GM04503 (cell line): ENCODE data around the gene PNKD.

ENCODE experiments used
- DNase-seq: peaks from one replicate; pipeline ENCODE4 v3.0.0-alpha.2; 2012; ENCODE audit warnings: low read depth

PNKD gene

DNA sequence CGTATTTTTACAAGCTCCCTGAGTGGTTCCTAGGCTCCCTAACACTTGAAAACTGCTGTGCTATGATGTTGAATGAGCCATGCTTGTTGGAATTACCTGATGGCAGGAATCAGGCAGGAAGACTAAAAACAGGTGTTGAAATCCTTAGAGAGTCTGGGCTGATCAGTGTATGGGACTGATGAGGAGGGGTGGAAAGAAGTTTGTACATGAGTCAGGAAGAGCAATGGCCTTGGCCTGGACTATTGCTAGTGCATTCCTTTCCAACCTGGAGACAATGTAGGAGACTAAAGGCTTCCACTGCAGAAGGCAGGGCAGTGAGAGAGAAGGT, 46.9 kb downstream of the PNKD start:
- DNase-seq: no peak

DNA sequence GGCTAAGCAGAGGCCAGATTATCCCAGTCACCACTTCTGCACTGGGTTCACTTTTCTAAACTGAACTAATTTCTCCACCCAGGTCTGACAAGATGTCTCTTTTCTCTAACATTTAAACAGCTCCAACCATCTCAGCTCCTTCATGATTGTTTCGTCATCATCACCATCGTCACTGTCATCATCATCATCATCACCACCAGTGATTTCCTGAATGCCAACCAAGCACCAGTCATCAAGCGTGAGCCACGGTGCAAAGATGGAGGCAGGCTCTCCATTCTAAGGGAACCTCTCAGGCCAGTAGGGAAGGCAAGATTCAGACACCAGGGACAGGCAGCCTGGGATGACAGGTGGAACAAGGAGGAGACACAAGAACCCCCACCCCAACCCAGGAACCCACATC, 47.5 kb downstream of the PNKD start:
- DNase-seq: no peak

DNA sequence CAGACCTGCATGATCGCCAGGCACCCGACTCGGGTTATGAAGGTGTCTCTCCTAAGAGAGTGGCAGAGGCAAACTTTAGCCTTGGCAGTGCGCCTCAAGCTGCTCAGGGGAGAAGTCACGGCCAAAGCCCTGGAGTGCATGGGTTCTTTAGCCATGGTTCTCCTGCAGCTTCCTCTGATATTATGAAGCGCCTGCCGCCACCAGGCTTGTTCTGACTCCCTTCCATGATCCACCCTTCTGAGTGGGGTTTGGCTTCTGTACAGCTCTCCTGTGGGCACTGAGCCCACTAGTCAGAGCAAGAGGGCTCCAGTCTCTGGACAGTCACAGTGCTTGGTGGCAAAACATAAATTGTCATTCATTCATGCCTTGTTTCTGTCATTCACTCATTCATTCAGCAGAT, 47.9 kb downstream of the PNKD start:
- DNase-seq: no peak

- no peak for DNase-seq
Observed at GRCh38 chr2:218319813-218320365, 49.6 kb downstream of the PNKD start.

DNA sequence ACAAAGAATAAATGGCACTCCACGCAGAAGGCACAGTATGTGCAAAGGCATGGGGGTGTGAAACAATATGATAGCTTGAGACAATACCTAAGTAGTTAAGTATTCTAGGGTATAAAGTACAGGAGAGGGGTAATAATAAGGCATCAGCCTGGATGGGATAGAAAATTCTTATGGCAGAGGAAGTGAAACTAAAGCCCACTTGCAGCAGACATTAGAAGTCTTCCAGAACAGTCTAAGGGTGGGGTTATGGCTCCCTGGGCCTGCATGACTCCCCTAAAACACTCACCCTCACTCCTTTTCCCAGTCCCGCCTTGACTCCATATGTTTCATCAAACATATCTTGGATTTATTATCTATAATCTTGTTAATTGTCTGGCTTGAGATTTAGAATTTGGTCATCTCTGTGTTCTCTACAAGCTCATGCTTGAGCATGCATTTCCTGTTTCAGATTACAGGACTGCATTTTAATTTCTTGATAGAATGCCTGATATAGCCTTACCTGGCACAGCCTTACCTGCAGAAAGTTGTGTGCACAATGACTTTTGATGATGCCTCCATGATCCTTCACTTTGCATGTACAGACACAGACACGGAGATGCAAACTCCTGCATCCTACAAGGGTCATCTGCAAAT, 50.5 kb downstream of the PNKD start:
- DNase-seq: no peak

DNA sequence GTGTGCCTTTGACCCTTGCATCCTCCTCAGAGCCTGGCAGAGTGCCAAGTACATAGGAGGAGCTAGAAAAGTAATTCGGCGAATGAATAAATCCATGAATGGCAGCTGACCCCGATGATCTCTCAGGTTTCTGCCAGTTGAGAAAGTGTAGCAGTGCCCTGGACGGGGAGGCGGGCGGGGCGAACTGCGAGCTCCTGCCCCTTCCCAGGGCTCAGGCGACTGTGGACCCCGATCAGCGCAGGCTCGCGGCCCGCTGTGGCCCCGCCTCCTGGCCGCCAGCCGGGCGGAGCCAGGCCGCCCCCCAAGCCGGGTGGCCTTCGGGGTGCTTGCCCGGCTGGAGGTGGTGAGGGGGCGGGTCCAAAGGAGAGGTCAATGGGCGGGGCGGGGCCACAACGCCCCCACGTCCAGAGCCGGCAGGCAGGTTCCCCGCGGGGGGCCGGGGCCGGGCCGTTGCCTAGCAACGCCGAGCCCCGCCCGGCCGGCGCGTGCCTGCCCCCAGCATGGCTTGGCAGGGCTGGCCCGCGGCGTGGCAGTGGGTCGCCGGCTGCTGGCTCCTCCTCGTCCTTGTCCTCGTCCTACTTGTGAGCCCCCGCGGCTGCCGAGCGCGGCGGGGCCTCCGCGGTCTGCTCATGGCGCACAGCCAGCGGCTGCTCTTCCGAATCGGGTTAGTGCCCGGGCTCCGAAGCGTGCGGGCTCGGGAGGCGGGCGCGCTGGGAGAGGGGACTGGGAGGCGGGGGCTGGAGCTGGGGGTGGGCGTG, 52.6 kb downstream of the PNKD start:
- DNase-seq: no peak

DNA sequence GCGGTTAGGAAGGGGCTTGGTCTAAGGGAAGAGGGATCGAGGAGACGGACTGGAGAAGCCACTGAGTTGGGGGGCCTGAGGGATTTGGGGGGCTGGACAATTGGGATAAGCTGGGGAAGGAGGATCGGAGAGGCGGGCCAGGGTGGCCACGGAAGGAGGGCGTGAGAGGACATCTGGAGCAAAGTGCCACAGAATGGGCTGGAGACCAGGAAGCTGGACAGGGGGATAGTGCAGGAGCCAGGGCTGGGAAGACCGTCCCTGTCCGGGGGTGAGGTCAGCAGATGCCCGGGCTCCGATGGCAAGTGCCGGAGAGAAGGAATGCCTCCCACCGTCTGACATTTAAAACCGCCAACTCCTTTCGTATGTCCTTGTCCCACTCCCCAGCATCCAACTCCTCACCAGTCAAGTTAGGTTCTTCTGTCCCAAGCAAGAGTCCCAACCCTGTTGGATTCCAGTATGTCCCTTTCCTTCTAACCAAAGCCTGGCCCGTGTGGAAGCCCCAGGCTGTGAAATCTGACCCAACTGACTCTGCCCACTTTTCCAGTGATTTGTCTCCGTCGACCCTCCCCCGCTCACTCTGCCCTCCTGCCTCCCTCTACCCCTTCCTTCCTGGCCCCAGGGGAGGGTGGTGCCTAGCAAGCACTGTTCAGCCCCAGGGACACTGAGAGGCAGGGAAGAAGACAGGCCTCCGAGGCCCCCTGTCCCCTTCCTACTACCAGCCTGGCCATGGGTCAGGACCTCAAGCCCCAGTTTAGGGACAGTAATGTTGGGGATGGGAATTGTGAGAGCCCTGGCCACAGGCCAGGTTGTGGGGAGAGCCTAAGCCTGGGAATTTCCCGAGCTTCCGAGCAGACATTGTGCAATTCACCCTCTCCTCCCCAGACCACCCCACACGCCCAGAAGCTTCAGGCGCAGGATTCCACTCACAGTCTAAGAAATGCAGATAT, 53.5 kb downstream of the PNKD start:
- peak; percentile 1 for DNase-seq

GRCh38 chr2:218325566-218326160, 55.3 kb downstream of the PNKD start:
- DNase-seq: no peak

- DNase-seq: no peak
Observed at GRCh38 chr2:218326315-218326714, 56.0 kb downstream of the PNKD start.

DNA sequence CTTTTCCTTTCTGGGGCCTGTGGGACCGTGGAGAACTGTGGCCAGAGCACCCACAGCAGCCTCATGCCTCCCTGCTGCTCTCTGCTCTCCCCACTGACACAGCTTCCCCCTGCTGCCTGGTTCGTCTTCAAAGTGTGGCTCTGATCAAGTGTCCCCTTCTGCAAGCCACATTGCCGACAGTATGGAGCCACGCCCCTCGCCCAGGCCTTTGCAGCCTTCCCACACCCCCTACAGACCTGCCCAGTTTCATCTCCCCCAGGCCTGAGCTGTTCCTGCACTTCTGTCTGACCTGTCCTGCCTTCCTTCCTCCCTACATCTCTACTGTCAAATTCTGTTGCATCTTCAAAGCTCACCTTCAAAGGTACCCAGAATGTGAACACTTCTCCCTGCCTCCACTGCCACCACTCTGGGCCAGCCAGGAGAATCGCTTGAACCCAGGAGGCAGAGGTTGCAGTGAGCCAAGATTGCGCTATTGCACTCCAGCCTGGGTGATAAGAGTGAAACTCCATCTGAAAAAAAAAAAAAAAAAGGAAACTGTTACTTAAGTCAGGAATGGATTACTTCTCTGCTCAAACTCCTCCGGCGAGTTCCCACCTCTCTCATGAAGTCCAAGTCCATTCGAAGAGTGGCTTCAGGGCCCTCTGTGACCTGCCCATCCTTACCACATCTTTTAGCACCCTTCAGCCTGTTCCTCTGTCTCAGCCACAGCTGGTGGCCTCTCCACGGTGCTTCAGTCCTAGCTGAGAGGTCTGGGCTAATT, 57.3 kb downstream of the PNKD start:
- no peak for DNase-seq

DNA sequence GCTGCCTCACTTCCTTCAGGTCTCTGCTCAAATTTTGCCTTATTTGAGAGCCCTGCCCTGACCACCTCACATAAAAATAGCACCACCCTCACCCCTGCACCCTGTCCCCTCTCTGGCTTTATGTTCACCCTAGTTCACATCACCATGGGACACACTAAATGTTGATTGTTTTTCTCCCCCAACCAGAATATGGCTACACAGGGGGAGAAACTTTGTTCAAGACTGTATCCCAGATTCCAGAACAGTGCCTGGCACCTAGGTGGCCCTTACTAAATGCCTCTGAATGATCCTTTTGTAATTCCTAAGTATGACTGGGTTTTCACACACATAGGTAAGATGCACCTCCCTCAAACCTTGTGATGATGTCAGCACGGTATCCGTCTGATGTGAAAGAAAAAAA, 58.0 kb downstream of the PNKD start:
- no peak for DNase-seq

DNA sequence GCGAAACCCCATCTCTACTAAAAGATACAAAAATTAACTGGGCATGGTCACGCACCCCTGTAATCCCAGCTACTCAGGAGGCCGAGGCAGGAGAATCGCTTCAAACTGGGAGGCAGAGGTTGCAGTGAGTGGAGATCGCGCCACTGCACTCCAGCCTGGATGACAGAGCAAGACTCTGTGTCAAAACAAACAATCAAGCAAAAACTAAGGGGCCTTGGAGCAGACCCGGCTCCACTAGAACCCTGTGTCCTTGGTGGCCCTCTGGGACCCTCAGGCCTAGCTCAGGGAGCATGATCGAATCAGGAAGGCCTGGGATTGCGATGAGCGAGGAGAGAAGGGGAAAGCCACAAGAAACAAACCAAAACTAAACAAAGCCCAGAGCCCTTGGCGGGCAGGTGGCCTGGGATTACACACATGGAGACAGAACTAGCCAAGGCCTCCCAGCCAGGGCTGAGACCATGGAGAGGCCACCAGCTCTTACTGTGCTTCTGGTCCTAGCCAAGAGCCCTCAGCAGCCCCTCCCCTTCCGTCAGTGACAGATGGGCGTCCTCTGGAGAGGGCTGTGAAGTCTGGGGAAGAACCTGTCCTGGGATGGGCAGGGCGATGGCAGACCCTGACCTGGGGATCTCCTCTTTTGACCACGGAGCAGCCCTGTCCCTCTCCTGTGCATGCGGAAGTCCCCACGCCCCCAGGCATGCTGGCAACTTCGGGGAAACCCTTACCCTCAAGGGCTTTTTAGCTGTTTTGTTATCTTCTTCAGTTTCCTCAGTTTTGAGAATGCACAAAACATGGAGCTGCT, 58.9 kb downstream of the PNKD start:
- no peak for DNase-seq

DNA sequence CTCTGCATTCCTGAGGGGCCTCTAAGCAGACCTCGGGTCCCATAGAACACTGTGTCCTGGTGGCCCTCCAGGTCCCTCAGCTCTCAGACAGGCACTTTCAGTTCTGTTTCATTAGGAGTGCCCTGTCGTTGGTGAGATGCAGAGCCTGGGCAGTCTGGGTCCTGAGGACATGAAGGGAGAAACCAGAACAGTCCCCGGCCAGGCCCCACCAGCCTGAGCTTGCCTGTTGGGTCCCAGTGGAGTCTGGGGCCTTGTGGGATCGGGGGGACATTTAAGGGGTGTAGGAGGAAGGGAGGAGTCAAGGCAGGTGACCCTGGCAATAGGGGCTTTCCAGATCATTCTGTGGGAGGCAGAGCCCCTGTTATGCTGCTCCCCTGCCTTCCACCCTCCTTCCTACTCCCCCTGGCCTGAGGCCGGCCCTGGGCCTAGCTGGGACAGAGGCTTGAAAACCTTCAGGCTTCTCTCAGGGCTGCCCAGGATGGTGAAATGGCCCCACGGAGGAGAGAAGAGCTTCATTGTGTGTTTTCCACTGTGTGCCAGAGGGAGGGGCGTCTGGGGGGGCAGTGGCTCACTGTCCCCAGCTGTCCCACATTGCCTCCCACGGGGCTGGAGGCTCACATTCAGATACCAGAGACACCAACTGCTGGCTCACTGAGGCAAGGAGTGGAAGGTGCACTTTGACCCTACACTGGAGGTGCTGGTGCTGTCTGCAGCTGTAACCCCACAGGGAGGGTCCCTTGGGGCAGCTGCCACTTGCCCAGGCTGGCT, 59.7 kb downstream of the PNKD start:
- DNase-seq: no peak

DNA sequence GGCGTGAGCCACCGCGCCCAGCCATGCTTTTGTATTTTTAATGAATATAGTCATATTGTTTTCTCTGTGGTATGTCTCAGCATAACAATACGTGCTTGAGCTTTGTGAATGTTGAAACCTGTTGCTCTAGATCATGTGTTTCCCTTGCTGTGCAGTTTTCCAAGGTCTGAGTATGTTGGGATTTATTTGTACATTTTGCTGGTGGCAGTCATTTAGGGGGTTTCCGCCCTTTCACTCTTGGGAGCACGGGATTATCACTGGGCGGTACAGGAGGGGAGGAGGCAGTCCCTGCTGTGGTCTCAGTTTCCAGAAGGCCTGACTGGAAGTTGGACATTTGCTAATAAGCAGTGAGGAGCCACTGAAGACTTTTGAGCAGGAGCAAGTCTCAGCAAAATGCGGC, 61.4 kb downstream of the PNKD start:
- DNase-seq: no peak

GRCh38 chr2:218332288-218332687, 62.0 kb downstream of the PNKD start:
- DNase-seq: no peak

DNA sequence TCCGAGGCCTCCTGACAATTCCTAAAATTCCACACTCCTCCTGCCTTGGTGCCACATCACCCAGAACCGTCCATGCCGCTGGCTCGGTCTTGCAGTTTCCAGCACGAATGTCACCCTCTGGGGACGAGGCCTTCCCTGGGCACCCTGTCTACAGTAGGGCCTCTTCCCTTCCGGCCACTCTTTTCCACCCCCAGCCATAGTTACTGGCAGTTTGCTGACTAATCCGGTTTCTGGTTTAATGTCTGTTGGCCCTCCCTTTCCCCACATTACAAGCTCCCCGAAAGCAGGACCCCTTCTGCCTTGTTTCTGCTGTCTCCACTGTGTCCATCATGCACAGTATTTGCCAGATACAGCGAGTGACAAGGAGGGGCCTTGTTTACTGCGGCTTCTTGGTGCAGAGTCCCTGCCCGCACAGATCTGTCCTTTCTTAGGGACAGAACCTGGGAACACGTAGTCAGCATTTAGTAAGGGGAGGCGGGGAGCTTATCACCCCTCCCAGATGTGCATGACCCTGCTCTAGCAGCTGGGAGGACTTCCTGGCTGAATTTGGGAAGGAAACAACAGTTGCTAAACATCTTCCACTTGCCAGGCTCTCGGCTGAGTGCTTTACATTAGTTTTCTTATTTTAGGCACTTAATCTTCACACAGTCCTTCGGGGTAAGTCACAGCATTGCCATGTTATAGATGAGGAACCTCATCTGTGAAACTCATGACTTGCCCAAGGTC, 62.8 kb downstream of the PNKD start:
- DNase-seq: no peak

DNA sequence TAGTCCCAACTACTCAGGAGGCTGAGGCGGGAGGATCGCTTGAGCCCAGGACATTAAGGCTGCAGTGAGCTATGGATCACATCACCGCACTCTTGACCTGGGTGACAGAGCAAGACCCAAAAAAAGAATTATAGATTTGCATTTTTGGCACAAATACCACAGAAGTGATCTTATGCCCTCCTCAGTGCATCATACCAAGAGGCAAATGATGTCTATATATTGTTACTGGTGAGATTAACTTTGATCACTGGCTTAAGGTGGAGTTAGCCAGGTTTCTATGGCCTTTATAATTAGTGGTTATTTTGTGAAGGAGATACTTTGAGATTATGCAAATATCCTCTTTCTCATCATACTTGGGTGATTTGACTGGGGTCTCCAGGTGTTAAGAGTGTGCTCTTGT, 64.2 kb downstream of the PNKD start:
- no peak for DNase-seq

DNA sequence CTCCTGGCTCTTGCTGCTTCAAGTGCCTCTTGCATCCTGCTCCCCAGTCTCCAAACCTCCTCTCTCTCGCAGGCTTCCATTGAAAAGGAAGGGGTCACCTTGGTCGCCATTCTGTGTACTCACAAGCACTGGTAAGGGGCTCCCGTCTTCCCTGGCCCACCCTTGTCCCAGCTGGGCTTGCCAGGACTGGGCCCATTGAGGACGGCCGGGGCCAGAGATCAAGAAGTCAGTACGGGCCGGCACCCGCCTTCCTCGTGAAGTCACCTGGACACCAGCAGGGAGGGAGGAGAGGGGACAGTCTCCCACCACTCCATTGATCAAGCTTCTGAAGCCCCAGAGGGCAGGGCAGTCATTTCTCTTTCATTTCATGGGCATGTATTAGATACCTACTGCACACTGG, 70.3 kb downstream of the PNKD start:
- no peak for DNase-seq

- no peak for DNase-seq
Observed at GRCh38 chr2:218341381-218341780, 71.1 kb downstream of the PNKD start.
